ENCODE measurements around the gene TNIK. TPM values are rescaled to one million over a fixed set of nuclear protein-coding genes. Genes with fewer than 3 reads are reported as not detected.

Gene TNIK
- polyA plus RNA-seq, 4 donors = 15.8 to 20.1 (median 17.4) TPM

DNA sequence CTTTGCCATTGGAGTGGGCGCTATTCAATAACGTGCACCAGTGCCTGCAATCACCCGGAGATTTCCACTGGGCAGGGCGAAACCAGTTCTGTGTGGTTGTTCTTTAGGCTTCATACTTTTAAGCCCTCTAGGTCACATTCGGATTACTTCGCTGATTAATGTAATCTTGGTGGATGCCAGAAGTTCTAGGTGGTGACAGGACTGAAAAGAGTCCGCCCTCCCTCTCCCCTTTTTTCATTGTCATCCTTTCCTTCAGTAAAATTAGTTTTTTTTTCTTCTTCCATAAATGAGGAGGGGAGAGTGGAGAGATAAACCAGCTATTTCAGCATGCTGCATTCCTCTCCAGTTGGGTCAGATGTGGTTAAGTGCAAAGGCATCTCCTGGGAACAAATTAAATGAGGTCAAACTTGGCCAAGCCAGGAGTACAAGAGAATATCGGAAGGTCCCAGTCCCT, 431.4 kb downstream of the TNIK start:
- no peak for DNase-seq (ENCODE audit: low read depth in 4 of 4, low spot score in 2 of 4)

DNA sequence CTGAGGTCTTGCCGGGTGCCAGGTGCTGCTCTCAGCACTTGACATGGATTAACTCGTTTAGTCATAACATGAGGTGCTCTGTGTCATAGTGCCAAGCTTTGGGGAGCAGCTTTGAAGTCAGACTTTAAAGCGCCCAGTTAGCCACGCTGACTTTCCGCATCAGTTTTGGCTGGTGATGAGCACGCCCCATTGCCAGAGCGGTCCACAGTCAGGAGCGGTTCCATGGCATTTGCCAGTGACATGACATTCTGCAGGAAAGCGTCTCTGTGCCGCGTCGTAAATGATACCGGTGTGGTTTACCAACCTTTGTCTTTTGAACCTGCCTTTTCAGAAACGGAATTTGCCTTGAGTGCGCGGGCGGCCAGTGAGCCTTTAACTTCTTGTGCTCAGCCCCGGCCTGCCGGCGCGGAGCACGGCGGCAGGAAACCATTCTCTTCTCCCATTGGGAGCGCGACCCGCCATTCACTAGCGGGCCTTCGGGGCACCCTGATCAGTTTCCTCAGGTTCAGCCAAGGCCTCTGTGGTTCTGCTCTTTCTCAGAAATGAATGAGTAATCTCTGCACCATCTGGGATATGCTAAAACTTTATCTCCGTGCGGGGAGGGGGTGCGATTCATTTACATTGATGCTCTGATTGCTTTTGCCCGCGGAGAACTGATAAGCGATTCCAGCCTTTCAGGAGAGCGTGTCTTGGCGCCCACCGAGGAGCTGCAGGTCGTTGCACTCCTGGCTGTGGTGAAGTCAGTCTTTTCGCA, 432.0 kb downstream of the TNIK start:
- DNase-seq (ENCODE audit: low read depth in 4 of 4, low spot score in 2 of 4) = peak in 2 of 4 donors; percentile 23 to 52

DNA sequence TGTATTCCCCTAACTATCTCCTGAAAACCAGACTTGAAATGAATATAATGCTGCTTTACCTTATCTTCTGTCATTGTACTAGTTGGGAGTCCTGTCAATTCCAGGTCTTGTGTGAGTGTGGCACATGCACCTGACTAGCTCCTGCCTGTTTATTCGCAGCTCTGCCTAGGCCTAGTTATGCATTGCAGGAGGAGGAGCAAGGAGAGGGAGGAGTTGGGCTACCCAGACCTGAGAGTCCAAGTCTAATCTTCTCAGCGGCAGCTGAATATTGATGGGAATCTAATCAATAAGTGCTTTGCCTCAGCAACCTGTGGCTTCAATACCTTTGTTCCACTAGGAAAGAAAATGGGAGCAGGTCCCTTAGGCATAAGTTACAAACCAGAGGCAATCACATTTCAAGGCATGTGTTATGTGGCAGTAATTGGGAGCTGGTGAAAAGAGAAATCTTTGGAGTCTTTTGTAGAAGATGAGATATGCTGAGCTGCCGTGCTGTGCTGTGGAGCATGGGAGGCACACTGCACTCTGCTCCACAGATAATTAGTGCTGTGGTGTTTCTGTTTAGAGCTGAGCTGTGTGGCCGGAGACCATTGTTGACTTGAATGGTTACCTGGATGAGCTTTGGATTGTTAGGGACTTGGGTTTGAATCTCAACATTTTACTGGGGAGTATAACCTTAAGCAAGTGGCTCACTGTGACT, 433.5 kb downstream of the TNIK start, which contains the start of gene SLC2A2:
SLC2A2 (minus strand) TSS at position 124 of the 697 bp plus-strand sequence; CDS start at position 74, 50 bp downstream.
- DNase-seq (ENCODE audit: low read depth in 4 of 4, low spot score in 2 of 4) = peak in 1 of 4 donors; percentile 17

DNA sequence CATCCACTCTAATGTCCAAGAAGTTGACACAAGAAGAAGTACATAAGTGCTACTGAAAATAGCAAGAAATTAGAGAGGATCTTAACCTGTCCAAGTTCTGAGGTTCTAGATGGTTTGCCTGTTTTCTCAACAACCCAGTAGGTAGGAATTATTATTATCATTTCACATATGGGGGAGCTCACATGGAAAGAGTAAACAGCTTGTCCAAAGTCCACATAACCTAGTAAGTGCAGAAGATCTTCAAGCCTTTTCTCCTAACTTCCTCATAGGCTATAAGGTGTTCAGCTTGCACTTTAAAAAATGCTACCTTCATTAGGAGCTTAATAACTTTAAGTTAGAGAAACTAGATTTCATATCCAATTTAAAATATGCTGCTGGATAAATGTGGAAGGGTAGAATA, 436.6 kb downstream of the TNIK start:
- no peak for DNase-seq (ENCODE audit: low read depth in 4 of 4, low spot score in 2 of 4)

DNA sequence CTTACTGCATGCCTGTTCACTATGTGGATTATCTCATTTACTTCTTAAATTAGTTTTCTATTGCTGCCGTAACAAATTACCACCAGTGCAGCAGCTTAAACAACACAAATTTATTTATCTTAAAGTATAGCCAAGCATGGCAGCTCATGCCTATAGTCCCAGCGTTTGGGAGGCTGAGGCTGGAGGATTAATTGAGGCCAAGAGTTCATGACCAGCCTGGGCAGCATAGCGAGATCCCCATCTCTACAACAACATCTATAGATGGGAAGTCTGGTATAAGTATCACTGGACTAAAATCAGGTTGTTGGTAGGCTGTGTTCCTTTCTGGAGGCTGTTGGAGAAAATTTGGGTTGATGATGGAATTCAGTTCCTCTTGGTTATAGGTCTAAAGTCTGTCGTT, 438.8 kb downstream of the TNIK start:
- DNase-seq (ENCODE audit: low read depth in 4 of 4, low spot score in 2 of 4) = no peak

DNA sequence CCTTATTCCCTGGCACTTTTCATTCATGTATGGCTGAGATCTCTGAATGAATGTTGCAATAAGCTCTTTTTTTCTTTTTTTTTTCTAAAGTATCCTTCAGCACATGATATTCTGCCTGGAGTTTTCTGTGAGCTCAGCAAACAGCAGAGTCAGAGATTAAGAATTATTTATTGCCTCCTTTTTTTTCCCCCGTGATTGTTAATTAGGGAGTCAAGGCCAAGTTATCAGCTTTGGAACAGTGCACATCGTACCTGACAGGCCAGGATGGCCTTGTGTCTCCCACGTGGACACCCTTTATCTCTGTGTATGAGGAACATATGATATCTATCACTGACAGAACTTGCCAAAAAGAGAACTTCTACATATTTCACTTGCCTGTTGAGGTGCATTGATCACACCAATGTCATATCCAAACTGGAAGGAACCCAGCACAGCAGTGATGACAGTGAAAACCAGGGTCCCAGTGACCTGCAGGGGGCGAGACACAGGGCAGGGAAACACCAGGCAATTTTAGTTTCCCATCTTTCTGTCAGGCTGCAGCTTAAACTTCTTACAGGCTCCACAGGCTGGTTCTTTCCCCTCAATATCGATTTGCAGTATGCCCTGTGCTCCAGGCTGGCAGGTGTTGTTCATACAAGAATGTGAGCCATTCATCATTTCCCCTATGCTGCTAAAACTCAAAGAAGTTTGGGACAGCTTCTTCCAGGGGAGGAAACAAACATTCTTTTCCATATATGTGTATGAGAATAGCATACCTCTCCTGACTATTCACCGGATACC, 441.9 kb downstream of the TNIK start:
- no peak for DNase-seq (ENCODE audit: low read depth in 4 of 4, low spot score in 2 of 4)

DNA sequence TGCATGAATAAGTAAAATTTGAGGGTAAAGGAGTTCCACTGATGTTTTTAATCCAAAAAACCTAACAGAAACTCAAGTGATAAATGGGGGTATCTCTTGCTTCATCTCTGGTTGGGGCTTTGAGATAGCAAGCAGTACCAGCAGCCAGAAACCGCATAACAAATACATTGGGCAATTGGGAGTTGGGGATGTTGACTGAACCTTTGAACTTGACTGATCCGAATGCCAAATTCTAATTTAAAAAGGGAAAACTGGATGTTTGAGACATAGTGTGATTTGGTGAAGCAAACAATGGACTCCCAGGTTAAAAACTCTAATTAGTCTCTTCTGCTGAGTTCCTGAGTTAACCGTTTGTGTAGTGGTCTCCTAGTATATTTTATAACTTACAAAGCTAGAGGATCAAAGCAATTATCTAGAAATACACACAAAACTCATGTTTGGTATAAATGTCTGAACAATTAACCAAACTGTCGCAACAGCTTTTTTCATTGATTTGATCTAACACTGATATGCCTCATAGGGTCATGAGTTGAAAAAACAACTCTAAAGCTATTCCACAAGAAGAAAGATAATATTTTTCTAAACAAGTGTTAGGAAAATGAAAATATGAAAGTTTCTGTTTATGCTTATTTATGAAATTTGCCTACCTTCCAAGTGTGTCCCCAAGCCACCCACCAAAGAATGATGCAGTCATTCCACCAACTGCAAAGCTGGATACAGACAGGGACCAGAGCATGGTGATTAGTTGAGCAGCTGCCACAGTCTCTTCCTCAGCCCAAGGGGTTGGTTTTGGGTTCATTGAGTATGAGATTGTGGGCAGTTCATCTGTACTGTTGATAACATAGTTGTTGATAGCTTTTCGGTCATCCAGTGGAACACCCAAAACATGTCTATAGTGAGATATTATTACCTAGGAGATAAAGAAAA, 446.1 kb downstream of the TNIK start:
- DNase-seq (ENCODE audit: low read depth in 4 of 4, low spot score in 2 of 4) = no peak

DNA sequence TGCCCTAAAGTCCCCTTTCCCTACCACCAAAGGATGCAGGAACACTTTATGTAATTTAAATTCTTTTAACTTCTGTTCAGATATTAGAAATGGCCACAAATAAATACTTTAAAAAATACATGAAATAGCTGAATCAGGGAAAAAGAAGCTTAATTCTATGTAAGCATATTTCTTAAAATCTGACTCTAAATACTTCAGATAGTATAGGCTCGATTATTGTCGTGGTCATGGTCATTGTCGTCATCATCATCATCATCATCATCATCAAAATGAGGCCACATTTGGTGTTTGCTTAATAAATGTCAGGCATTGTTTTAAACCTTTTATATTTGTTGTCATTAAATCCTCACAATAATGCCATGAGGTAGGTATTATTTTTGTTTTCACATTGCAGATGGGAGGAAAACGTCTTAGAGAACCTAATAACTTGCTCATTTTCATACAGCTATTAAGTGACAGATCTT, 448.3 kb downstream of the TNIK start:
- DNase-seq (ENCODE audit: low read depth in 4 of 4, low spot score in 2 of 4) = no peak
